ENCODE data around the gene ANTXR1.
"Not testable (repeated sequence)": the region's sequence is repeated elsewhere in the genome, so short reads cannot be mapped to it uniquely, and the experiment has no call there.

The ANTXR1 gene

DNA sequence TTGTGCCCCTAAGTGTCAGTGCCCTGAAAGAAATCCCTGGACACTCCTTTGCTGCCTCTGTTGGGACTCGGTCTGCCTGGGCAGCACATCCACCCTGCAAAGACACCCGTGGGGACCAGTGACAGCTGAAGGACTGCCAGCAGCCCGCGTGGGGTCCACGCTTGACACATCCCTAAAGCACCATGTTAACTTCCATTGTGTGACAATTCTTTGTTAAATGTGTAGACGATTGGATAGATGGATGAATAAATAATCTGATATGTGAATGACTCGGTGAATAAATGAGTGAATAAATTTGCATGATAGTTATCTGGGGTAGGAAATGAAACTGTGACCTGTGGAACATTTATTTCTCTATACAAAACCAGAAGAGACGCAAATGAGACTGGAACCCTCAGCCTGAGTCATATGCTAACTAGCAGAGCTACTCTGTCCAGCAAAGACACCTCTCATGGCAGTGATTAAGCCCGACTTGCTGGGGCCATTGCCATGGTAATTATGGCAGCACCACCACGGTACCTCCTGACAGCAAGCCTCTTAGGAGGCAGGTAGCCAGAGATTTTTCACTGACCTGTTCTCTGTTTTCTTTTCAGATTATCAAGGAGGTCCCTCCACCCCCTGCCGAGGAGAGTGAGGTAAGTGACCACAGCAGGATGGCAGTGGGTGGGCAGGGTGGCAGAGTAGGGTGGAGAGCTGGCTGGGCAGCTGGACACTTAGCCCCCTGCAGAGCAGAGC is 156.8 kb downstream of the ANTXR1 start:
- DNase-seq (ENCODE audit: extremely low read depth, low read depth), result no peak
- H3K4me3 ChIP-seq (replicated peaks; ENCODE audit: low read depth, low read length), result no peak overlapping the region
- TF ChIP-seq CTCF (IDR thresholded peaks at IDR 0.05; ENCODE audit: low read depth, low read length, missing control alignments), result no peak

GRCh38 chr2:69170661-69171060 is 157.7 kb downstream of the ANTXR1 start:
- TF ChIP-seq CTCF (IDR thresholded peaks at IDR 0.05; ENCODE audit: low read depth, low read length, missing control alignments), result no peak
- H3K4me3 ChIP-seq (replicated peaks; ENCODE audit: low read depth, low read length), result no peak overlapping the region
- DNase-seq (ENCODE audit: extremely low read depth, low read depth), result no peak

GRCh38 chr2:69171116-69171896 is 158.3 kb downstream of the ANTXR1 start:
- no peak overlapping the region for H3K4me3 ChIP-seq (replicated peaks; ENCODE audit: low read depth, low read length)
- no peak for DNase-seq (ENCODE audit: extremely low read depth, low read depth)
- no peak for TF ChIP-seq CTCF (IDR thresholded peaks at IDR 0.05; ENCODE audit: low read depth, low read length, missing control alignments)

GRCh38 chr2:69171897-69172525 is 159.0 kb downstream of the ANTXR1 start:
- no peak for DNase-seq (ENCODE audit: extremely low read depth, low read depth)
- no peak for TF ChIP-seq CTCF (IDR thresholded peaks at IDR 0.05; ENCODE audit: low read depth, low read length, missing control alignments)
- H3K4me3 ChIP-seq (replicated peaks; ENCODE audit: low read depth, low read length), result no peak overlapping the region

- no peak for DNase-seq (ENCODE audit: extremely low read depth, low read depth)
- no peak for TF ChIP-seq CTCF (IDR thresholded peaks at IDR 0.05; ENCODE audit: low read depth, low read length, missing control alignments)
- H3K4me3 ChIP-seq (replicated peaks; ENCODE audit: low read depth, low read length), result no peak overlapping the region
These were observed 160.7 kb downstream of the ANTXR1 start for GRCh38 chr2:69173706-69174105.

GRCh38 chr2:69174211-69174610 is 161.2 kb downstream of the ANTXR1 start:
- H3K4me3 ChIP-seq (replicated peaks; ENCODE audit: low read depth, low read length); DNase-seq (ENCODE audit: extremely low read depth, low read depth): not testable (repeated sequence)
